A549 (cell line): ENCODE data around the gene FXYD3.

ENCODE experiments used
- CTCF ChIP-seq: fragments of >200 bp; sonication (Bioruptor Twin); formaldehyde crosslinking; IDR thresholded peaks from 3 replicates; pipeline ENCODE4 v1.5.1; 2016
- EP300 ChIP-seq, 2 experiments: fragments of >200 bp; sonication (Bioruptor Twin); formaldehyde crosslinking; IDR thresholded peaks; 2 replicates in 1 of 2; 3 replicates in 1 of 2; pipeline ENCODE4 v1.6.1; 2016 to 2017
- MAZ ChIP-seq: fragments of 150-350 bp; IDR thresholded peaks from 2 replicates; pipeline ENCODE4 v1.6.1; 2014; ENCODE audit warnings: antibody characterized with exemption, low read depth, low read length, borderline replicate concordance
- PBX3 ChIP-seq: IDR thresholded peaks from 2 replicates; pipeline ENCODE4 v1.6.1; 2012
- POLR2A ChIP-seq: IDR thresholded peaks from 2 replicates; pipeline ENCODE4 v1.6.1; 2012; ENCODE audit warnings: mild to moderate bottlenecking, low read length
- RCOR1 ChIP-seq: fragments of 150-350 bp; IDR thresholded peaks from 2 replicates; pipeline ENCODE4 v1.6.1; 2014; ENCODE audit warnings: antibody characterized with exemption, low read length, low read depth
- REST ChIP-seq: fragments of 200-600 bp; sonication (generic); IDR thresholded peaks from 2 replicates; pipeline ENCODE4 v1.6.1; 2016; ENCODE audit warnings: antibody characterized with exemption, mild to moderate bottlenecking, moderate library complexity
- SMC3 ChIP-seq: fragments of >200 bp; sonication (Bioruptor Twin); formaldehyde crosslinking; IDR thresholded peaks from 3 replicates; pipeline ENCODE4 v1.6.1; 2018; ENCODE audit warnings: inconsistent platforms
- ZC3H11A ChIP-seq: fragments of 450-650 bp; IDR thresholded peaks from 2 replicates; pipeline ENCODE4 v1.6.1; 2014; ENCODE audit warnings: antibody characterized with exemption, mild to moderate bottlenecking
- TF ChIP-seq, protein P1 (sequence below): fragments of 250-450 bp; sonication (Bioruptor Pico); IDR thresholded peaks from 2 replicates; pipeline ENCODE4 v1.5.0; 2021; ENCODE audit warnings: mild to moderate bottlenecking, moderate library complexity, borderline replicate concordance

GRCh38 chr19:35076657-35077056 is 39.0 kb upstream of the FXYD3 start:
- TF ChIP-seq CTCF (no peak), RCOR1 (no peak), MAZ (no peak), POLR2A (no peak), PBX3 (no peak), EP300 (IDR thresholded peaks at IDR 0.05) (no peak), REST (no peak), ZC3H11A (no peak), SMC3 (no peak)
- TF ChIP-seq, protein P1, sequence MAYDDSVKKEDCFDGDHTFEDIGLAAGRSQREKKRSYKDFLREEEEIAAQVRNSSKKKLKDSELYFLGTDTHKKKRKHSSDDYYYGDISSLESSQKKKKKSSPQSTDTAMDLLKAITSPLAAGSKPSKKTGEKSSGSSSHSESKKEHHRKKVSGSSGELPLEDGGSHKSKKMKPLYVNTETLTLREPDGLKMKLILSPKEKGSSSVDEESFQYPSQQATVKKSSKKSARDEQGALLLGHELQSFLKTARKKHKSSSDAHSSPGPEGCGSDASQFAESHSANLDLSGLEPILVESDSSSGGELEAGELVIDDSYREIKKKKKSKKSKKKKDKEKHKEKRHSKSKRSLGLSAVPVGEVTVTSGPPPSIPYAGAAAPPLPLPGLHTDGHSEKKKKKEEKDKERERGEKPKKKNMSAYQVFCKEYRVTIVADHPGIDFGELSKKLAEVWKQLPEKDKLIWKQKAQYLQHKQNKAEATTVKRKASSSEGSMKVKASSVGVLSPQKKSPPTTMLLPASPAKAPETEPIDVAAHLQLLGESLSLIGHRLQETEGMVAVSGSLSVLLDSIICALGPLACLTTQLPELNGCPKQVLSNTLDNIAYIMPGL (CRISPR knock-in tag) = no peak
